Measurements from ENCODE around the gene BTBD16. TPM values are rescaled to one million over a fixed set of nuclear protein-coding genes. Genes with fewer than 3 reads are reported as not detected.

The BTBD16 gene
- total RNA-seq, 1 experiment from 2014 or later: not detected

- no peak overlapping the region for H3K4me2 ChIP-seq (ENCODE audit: insufficient read depth, insufficient read length, low read length)
Measured at GRCh38 chr10:122363311-122363710, 92.2 kb downstream of the BTBD16 start.

More at GRCh38 chr10:122363311-122363710, 92.2 kb downstream of the BTBD16 start:
- H3K14ac ChIP-seq (ENCODE audit: insufficient read depth, low read length): no peak overlapping the region
- H3K9ac ChIP-seq (ENCODE audit: extremely low read depth, insufficient read length, low read length): no peak overlapping the region
- H3K27me3 ChIP-seq (ENCODE audit: insufficient read depth, low read length): no peaks in the 10 kb centered on the region
- no peak overlapping the region for H4K8ac ChIP-seq (replicated peaks; ENCODE audit: insufficient read length, low read depth, low read length)
- H3K18ac ChIP-seq (ENCODE audit: insufficient read length, low read depth, low read length): no peak overlapping the region
- H4K91ac ChIP-seq (ENCODE audit: insufficient read length, low read depth, low read length): no peak overlapping the region
- H3K9me3 ChIP-seq (ENCODE audit: control insufficient read depth, low read depth, low read length): no peaks in the 10 kb centered on the region
- no peak overlapping the region for H2BK15ac ChIP-seq (ENCODE audit: low read depth, low read length)
- no peaks in the 10 kb centered on the region for H4K20me1 ChIP-seq (ENCODE audit: control insufficient read depth, insufficient read depth, insufficient read length)
- H2BK5ac ChIP-seq (ENCODE audit: insufficient read length, low read length): no peak overlapping the region
- peaks cover 5% of the 10 kb centered on the region for H3K27me3 Mint-ChIP-seq (ENCODE audit: low read depth)
- TF ChIP-seq CTCF (conservative IDR thresholded peaks at IDR 0.05): no peak
- no peak overlapping the region for H3K23ac ChIP-seq (ENCODE audit: insufficient read length, low read depth, low read length)
- no peak overlapping the region for H2BK12ac ChIP-seq (ENCODE audit: insufficient read length, low read depth, low read length)
- no peak overlapping the region for H3K4ac ChIP-seq (ENCODE audit: low read depth, low read length)
- no peak overlapping the region for H3K27ac ChIP-seq (ENCODE audit: insufficient read length, low read depth, low read length)
- H2AK5ac ChIP-seq (ENCODE audit: insufficient read length, low read length): no peak overlapping the region
- H3K27ac Mint-ChIP-seq: no peak overlapping the region
- peaks cover 13 to 20% of the 10 kb centered on the region in 2 experiments for H3K9me3 Mint-ChIP-seq
- peaks cover 2 to 20% (median 3%) of the 10 kb centered on the region in 3 experiments; a peak in 4 of 7 replicates for H3K36me3 Mint-ChIP-seq (ENCODE audit: insufficient read depth in 1 of 3, low read depth in 3 of 3)
- H3K4me3 Mint-ChIP-seq: no peak overlapping the region
- H3K56ac ChIP-seq (ENCODE audit: insufficient read length, low read depth, low read length): no peak overlapping the region
- H3K4me1 ChIP-seq (ENCODE audit: insufficient read depth, low read length): no peaks in the 10 kb centered on the region
- no peak overlapping the region for H2BK120ac ChIP-seq (ENCODE audit: low read depth, low read length, poor library complexity, severe bottlenecking)
- no CpG with 5 or more reads among the region's 2 CpGs for WGBS (ENCODE audit: extremely low coverage, insufficient read length, low lambda C conversion rate)
- no peaks in the 10 kb centered on the region for H3K79me1 ChIP-seq (ENCODE audit: insufficient read depth, low read depth, low read length, poor library complexity, severe bottlenecking)
- H3K23me2 ChIP-seq (ENCODE audit: insufficient read length, low read depth, low read length, poor library complexity, severe bottlenecking): no peaks in the 10 kb centered on the region
- no peak overlapping the region for H2BK20ac ChIP-seq (ENCODE audit: low read depth, low read length, poor library complexity, severe bottlenecking)
- peaks cover 15% of the 10 kb centered on the region in 2 experiments for H3K4me1 Mint-ChIP-seq
- no peak for DNase-seq
- H3K79me2 ChIP-seq (ENCODE audit: insufficient read depth, low read length): no peaks in the 10 kb centered on the region
- no peak overlapping the region for H3T11ph ChIP-seq (ENCODE audit: low read length)
- no peak overlapping the region for H4K5ac ChIP-seq (ENCODE audit: insufficient read length, low read depth, low read length)
- no peak overlapping the region for H2AFZ ChIP-seq (ENCODE audit: low read length)
